Measurements from ENCODE around the gene PFDN2.
A peak's percentile ranks its signal among the peaks of the same experiment; 100 is the strongest.
"Not testable (repeated sequence)": the region's sequence is repeated elsewhere in the genome, so short reads cannot be mapped to it uniquely, and the experiment has no call there.

PFDN2 gene

DNA sequence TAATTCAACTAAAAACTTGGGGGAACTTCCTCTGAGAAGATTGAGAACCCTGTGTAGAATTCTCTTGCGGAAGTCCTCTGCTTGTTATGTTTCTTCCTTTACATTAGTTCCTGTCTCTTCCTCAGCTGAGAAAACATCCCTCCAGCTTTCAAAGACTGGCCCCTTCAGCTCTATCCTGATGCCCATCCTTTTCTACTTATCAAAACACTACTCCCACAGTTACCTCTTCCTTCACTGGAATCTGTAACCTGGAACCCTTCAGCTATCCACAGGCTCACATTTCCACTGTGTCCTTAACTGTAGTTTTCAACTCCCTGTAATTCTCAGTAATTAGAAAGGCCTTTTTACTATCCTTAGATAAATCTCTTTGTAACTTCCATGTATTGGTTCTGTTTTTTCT is 20.6 kb upstream of the PFDN2 start:
- no peak for DNase-seq (ENCODE audit: low read depth)

DNA sequence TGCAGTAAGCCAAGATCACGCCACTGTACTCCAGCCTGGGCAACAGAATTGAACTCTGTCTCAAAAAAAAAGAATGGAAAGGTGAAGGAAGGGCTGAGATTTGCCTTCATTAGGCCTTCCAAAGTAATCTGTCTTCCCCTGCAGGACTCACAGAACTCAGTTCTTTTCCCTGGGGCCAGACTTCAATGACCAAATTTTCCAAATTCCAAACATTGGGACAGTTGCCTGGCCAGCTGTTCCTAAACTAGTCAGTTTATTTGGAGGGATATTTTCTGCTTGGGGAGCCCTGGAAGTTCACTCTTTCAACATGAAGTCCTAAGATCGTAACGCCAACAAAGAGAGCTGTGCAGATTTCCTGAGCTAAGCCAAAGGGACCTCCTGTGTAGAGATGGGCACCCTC is 20.0 kb upstream of the PFDN2 start:
- DNase-seq (ENCODE audit: low read depth): no peak

DNA sequence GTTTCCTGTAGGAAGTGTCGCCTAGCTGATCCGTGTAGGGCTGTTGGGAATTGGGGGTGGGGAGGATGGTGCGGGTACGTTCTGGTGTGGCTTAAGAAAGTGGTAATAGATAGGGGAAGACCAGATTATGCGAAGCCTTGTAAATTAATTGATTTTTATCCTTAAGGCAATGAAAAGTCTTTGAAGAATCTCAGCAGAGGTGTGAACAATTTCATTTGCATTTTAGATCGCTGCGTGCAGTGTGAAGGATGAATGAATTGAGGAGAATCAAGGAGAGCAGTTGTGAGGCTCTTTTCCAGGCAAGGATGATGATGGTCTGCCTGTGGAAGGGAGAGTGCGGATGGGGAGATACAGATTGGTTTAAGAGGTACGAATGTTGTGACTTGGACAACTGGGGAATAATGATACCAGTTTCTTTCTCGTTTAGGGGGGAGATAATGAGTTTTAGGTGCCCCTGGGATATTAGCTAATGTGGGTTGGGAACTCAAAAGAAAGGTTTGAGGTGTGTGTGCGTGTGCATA is 15.4 kb upstream of the PFDN2 start:
- DNase-seq (ENCODE audit: low read depth): peak; percentile 31

DNA sequence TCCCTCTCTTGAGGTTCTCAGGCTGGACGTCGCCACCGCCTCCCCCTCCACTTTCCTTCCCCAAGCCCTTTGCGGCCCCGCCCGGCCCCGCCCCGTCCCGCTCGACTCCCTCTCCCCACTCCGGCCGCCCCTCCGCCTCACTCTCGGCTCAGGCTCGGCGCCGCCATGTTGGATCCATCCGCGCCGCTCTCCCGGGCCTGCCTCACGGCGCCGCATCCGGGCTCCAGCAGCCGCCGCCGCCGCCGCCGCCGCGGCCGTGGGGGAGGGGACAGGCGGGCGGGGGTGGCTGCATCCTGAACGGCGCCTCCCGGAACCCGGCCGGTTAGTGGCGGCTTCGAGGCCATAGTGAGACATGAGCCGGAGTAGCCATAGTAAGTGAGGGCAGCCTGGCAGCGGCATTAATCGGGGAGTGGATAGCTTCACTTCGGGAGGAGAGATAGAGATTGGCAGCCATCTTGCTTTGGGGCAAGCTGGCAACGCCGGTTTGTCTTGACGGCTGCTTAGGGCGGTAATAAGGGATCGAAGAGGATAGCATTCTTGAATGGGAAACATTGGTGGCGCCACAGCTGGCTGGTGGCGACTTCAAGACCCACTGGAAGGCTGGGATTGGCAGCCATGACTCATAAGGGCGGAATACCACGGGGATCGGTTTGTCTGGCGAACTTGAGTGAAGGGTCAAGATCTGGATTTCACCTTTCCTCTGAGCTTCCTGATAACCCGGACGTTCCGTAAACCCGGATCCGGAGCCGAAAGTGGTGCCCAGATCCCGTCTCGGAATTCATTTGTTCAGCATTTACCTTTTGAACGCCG is 14.8 kb upstream of the PFDN2 start, which contains the start of gene DEDD:
Gene DEDD, minus strand, starts transcription at position 258 of the 810 bp plus-strand sequence. CDS start 8,205 bp downstream, outside the sequence.
- peak; percentile 95 for DNase-seq (ENCODE audit: low read depth)

DNA sequence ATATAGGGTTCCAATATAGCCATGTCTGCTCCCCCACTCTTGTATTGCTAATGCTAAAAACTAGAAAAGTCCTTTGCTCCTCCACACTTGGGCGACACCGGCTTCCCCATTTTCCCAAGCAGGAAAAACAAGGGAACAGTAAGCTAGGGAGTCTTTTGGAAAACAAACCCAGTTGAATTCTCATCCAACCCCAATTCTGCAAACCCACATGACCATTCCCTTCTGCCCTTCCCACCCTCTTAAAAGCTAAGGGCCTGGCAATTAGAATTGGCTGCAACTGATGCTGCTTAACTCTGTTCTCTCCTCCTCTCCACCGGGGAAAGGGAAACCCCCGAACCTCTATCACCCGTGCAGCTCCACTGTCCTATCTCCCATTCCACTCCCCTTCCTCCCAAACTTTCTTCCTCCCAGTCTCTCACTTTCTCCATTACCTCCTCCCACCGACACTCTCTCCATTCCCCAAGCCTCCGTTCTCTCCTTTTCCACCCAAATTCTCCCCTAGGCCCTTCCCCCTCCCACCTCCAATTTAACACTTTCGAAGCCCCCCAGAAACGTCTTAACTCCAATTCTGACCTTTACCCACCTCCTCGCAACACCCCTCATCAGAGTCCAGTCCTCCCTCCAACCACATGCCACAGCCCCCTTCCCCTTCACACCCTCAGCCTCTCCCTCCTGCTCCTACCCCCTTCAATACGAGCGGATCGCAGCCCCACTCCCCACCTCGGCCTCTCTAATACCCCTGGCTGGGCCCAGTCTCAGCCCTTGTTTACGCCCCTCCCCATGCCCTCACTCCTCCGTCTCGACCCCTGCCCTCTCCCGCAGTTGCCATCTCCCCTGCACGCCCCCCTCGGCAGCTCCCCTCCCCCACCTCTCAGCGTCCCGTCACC is 13.9 kb upstream of the PFDN2 start:
- no peak for DNase-seq (ENCODE audit: low read depth)

DNA sequence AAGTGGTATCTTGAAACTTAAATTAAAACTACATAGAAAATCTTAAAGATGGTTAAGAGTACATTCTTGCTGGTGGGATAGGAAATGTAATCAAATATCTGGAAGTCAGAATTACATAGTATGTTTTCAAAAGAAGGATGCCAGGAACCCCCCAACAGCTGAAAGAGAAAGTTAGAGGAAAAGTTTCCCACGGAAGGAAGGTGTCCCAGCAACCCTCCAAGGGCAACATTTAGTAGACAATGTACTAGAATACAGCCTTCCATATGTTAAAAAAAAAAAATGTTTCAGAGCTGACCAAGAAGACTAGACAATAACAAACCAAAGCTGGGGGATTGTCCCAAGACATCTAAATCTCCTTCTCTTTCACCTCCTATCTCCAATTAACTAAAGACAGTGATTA is 12.4 kb upstream of the PFDN2 start:
- no peak for DNase-seq (ENCODE audit: low read depth)

DNA sequence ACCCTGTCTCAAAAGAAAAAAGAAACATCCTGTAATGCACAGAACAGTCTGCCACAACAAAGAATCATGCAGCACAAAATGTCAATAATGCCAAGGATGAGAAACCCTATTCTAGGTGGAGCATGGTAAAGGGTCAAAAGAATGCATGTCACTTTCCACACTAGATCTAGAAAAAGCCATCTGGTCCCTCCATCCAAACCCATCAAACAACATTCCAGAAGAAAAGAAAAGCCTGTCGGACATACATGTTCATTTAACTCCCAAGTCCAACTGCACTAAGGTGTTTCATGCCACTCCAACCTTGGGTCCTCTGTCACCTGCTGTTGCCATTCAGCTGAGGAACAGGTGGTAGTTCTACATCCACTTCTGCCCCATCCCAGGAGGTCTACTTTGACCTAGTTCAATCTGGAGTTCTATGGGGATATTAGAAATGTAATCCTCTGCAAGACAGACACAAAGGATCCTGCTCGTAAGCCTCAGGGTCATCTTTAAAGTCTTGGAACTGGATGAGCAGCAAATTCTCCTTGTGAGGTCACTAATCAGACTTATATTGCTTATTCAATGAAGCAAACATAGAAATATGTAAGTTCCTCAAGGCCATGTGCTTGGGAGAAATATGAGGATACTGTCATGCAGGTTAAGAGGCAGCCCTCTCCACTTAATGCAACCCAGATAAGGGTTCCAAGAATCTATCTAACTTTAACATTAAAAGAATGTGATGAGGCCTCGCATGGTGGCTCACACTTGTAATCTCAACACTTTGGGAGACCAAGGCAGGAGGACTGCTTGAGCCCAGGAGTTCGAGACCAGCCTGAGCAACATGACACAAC is 11.0 kb upstream of the PFDN2 start:
- no peak for DNase-seq (ENCODE audit: low read depth)

DNA sequence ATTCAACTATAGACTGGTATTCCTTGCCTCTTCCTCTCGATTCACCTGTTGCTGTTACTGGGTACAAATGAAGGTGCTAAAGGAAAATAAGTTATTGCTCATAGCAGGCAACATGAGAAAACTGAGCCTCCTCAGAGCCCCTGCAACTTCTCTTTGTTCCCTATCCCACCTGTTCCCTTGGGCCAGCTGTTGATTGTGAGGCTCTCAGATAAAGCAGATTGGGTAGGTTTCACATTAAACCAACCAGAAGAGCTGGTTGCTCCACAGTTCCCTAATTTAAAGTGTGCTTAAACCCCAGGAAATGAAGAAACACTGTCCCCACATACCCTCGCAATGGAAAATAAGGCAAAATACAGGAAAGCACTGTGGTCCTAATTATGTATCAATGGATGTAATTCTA is 9.8 kb upstream of the PFDN2 start:
- DNase-seq (ENCODE audit: low read depth): no peak

DNA sequence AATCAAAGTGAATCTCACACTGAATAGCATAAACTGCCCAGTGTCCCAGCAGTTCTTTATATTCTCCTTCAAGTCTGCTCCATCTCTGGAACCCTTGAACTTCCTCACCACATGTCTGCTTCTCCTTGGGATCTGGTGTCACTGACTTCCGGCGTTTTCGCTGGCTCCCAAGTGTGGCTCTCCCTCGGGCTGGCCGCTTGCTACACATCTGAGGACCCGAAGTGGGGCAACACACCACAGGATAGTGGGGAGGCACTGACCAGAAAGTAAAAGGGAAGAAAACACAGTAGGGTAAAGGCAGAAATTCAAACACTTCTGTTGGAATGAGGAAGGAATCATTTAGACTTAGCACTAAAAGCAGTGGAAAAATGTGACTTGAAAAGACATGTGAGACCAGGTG is 5.1 kb upstream of the PFDN2 start:
- DNase-seq (ENCODE audit: low read depth): no peak

DNA sequence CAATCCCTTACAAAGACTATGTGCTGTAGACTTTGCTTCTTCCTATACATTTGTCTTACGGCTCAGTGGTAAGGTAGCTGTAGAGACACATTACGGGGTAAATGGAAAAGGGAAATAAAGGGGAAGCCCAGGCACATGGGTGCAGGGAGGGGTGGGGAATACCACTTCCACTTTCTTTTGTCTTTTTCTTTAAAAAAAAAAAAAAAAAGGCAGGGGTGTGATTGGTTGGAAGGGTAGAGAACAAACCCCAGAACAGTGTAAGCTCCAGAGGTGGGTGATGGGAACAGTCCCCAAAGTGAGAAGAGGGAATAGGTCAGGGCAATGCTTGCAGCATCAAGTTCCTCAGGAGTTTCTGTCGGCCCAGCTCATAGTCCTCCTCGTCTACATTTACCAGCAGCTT is 4.0 kb upstream of the PFDN2 start:
- no peak for DNase-seq (ENCODE audit: low read depth)

DNA sequence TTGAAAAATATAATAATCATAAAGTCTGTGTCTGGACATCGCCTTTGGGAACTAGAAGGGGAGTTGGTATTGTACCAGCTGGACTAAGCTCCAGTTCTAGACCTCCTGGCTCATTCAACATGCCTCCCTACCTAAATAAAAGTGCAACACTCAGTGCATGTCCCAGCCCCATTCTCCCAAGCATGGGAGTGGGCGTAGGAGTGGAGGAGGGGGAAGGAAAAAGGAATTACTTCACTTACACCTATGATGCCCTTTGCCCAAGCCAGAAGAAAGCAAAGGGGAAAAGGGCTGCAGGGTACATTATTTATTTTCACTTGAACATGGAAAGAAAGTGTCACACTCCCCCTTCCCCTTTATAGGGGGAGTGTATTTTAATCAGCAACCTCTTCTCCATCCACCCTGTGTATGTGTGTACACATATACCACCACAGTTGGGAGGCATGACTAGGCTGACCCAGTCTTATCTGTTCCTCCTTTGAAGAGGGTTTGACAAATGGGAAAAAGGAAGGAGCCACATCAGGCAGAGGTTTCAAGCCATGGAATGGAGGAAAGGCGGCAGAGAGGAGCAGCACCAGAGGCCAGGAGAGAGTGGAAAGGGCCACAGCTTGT is 3.3 kb upstream of the PFDN2 start:
- DNase-seq (ENCODE audit: low read depth): no peak

DNA sequence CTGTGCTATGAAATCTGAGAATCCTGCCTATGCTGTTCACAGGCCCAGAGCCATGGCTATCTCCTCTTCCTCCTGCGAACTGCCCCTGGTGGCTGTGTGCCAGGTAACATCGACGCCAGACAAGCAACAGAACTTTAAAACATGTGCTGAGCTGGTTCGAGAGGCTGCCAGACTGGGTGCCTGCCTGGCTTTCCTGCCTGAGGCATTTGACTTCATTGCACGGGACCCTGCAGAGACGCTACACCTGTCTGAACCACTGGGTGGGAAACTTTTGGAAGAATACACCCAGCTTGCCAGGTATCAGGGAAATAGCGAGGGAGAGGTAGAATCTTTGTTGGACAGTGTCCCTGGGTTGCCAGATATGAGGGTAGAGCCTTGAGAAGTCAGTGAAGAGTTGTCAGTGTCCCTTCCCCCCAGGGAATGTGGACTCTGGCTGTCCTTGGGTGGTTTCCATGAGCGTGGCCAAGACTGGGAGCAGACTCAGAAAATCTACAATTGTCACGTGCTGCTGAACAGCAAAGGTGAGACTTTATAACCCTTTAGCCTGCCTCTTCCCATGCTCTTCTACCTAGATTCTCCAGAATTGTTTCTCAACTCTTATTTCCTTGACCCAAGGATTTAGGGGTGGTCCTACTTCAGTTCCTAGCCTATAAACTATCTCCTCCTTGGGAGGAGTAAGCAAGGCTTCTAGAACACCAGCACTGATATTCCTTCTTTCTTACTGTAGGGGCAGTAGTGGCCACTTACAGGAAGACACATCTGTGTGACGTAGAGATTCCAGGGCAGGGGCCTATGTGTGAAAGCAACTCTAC is 1.5 kb upstream of the PFDN2 start:
- DNase-seq (ENCODE audit: low read depth): peak; percentile 90

DNA sequence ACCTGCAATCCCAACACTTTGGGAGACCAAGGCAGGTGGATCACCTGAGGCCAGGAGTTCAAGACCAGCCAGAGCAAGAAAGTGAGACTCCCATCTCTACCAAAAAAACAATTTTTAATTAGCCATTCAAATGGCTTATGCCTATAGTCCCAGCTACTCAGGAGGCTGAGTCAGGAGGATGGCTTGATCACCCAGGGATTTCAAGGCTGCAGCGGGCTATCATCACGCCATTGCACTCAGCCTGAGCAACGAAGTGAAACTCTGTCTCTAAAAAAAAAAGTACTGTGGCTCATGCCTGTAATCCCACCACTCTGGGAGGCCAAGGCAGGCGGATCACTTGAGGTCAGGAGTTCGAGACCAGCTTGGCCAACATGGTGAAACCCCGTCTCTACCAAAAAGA is 1.9 kb downstream of the PFDN2 start:
- not testable (repeated sequence) for DNase-seq (ENCODE audit: low read depth)

DNA sequence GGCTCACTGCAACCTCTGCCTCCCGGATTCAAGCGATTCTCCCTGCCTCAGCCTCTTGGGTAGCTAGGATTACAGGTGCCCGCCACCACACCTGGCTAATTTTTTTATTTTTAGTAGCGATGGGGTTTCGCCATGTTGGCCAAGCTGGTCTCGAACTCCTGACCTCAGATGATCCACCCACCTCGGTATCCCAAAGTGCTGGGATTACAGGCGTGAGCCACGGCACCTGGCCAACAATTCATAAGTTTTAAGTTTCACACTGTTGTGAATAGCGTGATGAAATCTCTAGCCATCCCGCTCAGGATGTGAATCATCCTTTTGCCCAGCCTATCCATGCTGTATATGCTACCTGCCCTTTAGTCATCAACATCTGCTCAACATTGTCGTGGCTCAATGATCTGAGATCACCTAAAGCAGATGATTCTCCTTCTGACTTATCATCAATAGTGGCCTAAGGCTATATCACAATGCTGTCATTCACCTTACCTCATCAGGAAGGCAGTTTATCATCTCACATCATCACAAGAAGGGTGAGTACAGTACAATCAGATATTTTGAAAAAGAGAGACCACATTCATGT is 2.6 kb downstream of the PFDN2 start:
- peak; percentile 94 for DNase-seq (ENCODE audit: low read depth)

DNA sequence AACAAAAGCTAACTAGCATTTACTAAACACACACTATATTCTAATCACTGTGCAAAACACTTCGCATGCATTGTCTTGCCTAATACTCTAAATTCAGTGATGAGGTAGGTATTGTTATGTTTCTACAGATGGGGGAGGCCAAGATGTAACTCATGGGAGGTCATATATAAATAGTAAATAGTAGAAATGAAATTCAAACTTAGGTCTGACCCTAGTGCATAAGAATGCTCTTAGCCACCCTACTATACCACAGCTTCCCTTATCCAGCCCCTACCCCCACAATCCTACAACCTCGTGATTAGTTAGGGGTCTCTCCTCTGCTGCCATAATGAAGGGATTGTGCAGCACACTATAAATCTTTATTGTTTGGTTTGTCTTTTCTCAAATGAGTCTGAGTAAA is 3.3 kb downstream of the PFDN2 start:
- no peak for DNase-seq (ENCODE audit: low read depth)

DNA sequence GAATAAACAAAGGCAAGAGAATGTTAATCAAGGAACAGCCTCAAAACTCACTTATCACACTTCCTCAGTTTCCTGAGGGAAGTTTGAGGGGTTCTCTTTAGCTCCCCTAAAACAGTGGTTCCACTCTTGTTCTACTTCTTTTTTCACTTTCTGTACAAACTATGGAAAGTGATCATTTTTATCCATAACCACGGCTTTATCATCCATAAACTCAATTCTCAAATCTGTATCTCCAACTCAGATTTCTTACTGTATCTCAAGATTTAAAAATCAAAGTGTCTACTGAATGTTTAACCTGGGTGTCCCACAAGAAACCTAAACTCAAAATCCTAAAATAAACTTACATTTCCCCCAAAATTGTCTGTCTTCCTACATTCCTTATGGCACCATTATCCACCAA is 3.9 kb downstream of the PFDN2 start:
- DNase-seq (ENCODE audit: low read depth): no peak

DNA sequence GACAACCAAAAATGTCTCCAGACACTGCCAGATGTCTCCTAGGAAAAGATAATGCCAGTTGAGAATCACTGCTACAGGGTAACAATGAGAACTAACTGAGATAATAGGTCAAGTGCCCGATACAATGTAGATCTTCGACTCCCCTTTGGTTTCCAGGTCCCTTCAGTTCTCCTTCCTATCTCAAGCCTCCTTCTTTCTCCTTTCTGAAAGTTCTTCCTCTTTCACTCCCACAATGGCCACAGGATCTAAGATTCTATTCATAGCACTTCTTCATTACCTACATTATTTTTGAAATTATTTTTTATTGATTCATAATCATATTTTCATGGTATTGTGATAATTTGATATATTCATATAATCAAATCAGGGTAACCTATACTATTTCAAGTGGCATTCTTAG is 6.3 kb downstream of the PFDN2 start:
- no peak for DNase-seq (ENCODE audit: low read depth)

DNA sequence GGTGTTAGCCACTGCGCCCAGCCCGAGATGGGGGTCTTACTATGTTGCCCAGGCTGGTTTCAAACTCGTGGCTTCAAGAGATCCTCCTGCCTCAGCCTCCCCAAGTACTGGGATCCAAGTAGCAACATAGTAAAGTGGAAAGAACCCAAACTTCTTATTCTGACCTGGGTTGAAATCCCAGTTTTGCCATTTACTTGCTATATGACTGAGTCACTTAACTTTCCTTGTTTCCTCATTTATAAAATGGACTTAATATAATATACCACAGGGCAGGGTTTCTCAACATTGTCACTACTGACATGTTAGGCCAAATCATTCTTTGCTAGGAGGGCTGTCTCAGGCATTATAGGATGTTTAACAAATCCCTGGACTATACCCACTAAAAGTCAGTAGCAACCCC is 6.7 kb downstream of the PFDN2 start:
- no peak for DNase-seq (ENCODE audit: low read depth)

DNA sequence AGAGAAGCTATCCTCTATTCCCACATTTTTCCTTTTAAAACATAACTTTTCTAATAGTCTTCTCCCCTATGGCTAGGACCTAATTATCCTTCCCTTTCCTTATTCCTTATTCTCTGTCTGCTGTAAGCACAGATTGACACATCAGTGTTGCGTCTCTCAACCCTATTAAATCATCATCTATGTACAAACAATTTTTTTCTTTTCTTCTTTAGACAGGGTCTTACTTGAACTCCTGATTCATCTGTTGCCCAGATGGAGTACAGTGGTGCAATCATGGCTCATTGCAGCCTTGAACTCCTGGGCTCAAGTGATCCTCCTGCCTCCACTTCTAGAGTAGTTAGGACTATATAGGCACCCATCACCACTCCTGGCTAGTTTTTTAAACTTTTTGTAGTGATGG is 11.4 kb downstream of the PFDN2 start:
- peak; percentile 64 for DNase-seq (ENCODE audit: low read depth)

DNA sequence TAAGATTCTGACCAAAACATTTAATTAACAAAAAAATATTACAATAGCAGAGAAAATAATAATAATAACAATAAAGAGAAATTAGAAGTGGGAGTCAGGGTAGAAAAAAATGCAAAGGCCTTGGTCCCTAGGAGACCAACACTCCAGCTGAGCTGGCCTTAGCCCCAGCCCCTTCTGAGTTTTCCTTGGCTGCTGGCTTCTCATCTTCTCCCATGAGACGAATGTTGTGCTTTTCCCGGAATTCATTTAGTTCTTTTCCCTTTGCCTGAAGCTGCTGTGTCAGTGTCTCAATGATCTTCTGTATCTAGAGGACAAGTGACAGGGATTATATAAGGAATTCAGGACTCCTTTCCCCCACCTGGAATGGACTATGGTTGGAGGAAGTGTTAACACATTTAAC is 17.3 kb downstream of the PFDN2 start:
- DNase-seq (ENCODE audit: low read depth): no peak
